PC-9 (cell line): ENCODE measurements around the gene MSLN. TPM values are rescaled to one million over a fixed set of nuclear protein-coding genes. Genes with fewer than 3 reads are reported as not detected.

Source experiments
- BruUV-seq: library from RNA; stranded (reverse); fragments of 400-500 nt; replicated peaks from 2 replicates; lab custom pipeline; 2021; lab: Mats Ljungman, UMichigan
- CTCF ChIA-PET: fragments of 300-600 bp; sonication (Branson Sonifier 250); formaldehyde crosslinking; loops from one replicate; lab custom pipeline; 2022; ENCODE audit warnings: antibody characterized with exemption; lab: Charles Lee
- POLR2A ChIA-PET: fragments of 300-600 bp; sonication (Branson Sonifier 250); formaldehyde crosslinking; loops from one replicate; lab custom pipeline; 2022; ENCODE audit warnings: antibody characterized with exemption; ENCODE audit not compliant: unreplicated experiment; lab: Charles Lee
- DNase-seq, 2 experiments: peaks; one replicate each; pipeline versions ENCODE4 v3.0.0 to v3.0.0-alpha.2; 2015 to 2022; ENCODE audit warnings: mixed read lengths in 1 of 2
- H2AFZ ChIP-seq: fragments of 200-600 bp; sonication (generic); 2 replicates; pipeline ENCODE4 v1.8.1; 2017; ENCODE audit warnings: antibody characterized with exemption
- H3F3A ChIP-seq: fragments of 200-600 bp; sonication (generic); 2 replicates; pipeline ENCODE4 v1.8.1; 2017; ENCODE audit warnings: antibody characterized with exemption, mild to moderate bottlenecking, low read depth; ENCODE audit not compliant: insufficient read depth
- H3K27ac ChIP-seq: fragments of 200-600 bp; sonication (generic); 2 replicates; pipeline ENCODE4 v1.6.1; 2016; ENCODE audit warnings: mixed run types
- H3K27me3 ChIP-seq: fragments of 200-600 bp; sonication (generic); 2 replicates; pipeline ENCODE4 v1.6.1; 2016; ENCODE audit warnings: low read depth, mixed run types; ENCODE audit not compliant: insufficient read depth
- H3K36me3 ChIP-seq: fragments of 200-600 bp; sonication (generic); 2 replicates; pipeline ENCODE4 v1.6.1; 2016; ENCODE audit warnings: low read depth, mixed run types
- H3K4me1 ChIP-seq: fragments of 200-600 bp; sonication (generic); replicated peaks from 2 replicates; pipeline ENCODE4 v1.6.1; 2016; ENCODE audit warnings: mixed run types; ENCODE audit not compliant: insufficient read depth
- H3K4me2 ChIP-seq: fragments of 200-600 bp; sonication (generic); 2 replicates; pipeline ENCODE4 v1.6.1; 2017; ENCODE audit warnings: mixed run types
- H3K4me3 ChIP-seq: fragments of 200-600 bp; sonication (generic); 2 replicates; pipeline ENCODE4 v1.6.1; 2016; ENCODE audit warnings: mixed run types
- H3K79me2 ChIP-seq: fragments of 200-600 bp; sonication (generic); 2 replicates; pipeline ENCODE4 v1.6.1; 2017; ENCODE audit warnings: low read depth, mixed run types
- H3K9me2 ChIP-seq: fragments of 200-600 bp; sonication (generic); 2 replicates; pipeline ENCODE4 v1.8.1; 2017; ENCODE audit warnings: mild to moderate bottlenecking; ENCODE audit not compliant: insufficient read depth
- H3K9me3 ChIP-seq: fragments of 200-600 bp; sonication (generic); 2 replicates; pipeline ENCODE4 v1.8.1; 2016; ENCODE audit warnings: low read depth; ENCODE audit not compliant: insufficient read depth
- H4K20me1 ChIP-seq: fragments of 200-600 bp; sonication (generic); 2 replicates; pipeline ENCODE4 v1.8.1; 2017; ENCODE audit not compliant: insufficient read depth
- CTCF ChIP-seq: fragments of 200-600 bp; sonication (generic); conservative IDR thresholded peaks from 2 replicates; pipeline ENCODE4 v1.6.1; 2017; ENCODE audit warnings: mixed run types, antibody characterized with exemption, mild to moderate bottlenecking, moderate library complexity
- EZH2 ChIP-seq: fragments of 200-600 bp; sonication (generic); IDR thresholded peaks from 2 replicates; pipeline ENCODE4 v1.8.0; 2017; ENCODE audit warnings: antibody characterized with exemption, low read depth
- intact Hi-C: fragments of 100-400 bp; cut with micrococcal nuclease; formaldehyde crosslinking; loops from one replicate; pipeline ENCODE4 v1.10.0; 2022; ENCODE audit not compliant: unreplicated experiment
- total RNA-seq: library from RNA; stranded (reverse); gene quantifications from 2 replicates; pipeline ENCODE4 v1.2.3, GENCODE V29; 2021

The MSLN gene
- total RNA-seq, 1 experiment from 2014 or later = 59.9 TPM

DNA sequence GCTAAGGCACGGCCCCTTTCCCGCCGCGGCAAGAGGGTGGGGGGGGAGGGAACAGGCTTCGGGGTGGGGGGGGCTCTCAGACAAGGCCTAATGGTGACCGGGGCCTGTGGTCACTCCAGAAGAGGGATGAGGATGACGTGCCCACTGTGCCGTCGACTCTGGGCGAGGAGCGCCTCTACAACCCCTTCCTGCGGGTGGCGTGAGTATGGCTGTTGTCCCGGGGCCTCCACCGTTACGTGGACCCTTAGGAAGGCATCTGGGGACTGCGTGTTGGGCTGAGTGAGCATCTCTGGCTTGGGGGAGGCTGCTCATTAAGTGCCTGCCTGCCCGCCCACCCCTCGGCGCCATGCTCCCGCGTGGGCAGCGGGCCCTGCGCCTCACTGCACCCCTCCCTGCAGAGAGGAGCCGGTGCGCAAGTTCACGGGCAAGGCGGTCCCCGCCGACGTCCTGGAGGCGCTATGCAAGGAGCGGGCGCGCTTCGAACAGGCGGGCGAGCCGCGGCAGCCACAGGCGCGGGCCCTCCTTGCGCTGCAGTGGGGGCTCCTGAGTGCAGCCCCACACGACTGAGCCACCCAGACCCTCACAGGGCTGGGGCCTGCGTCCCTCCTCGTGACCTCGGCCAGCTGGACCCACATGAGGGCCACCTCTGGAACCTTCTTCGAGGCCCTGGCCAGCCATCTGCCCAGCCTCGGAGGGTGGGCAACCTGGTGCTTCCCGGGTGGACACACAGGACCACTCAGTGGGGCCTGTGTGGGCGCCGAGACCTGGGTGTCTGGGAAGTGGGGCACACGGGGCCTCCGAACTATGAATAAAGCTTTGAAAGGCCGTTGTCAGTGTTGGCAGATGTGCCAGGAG is 31.4 kb upstream of the MSLN start:
- H3K4me2 ChIP-seq = peak overlapping the region; percentile 99

GRCh38 chr16:729768-730665 is 30.5 kb upstream of the MSLN start:
- Histone ChIP-seq H3K36me3 (no peaks in the 10 kb centered on the region), H3K4me3 (no peak overlapping the region), H3K4me1 (no peaks in the 10 kb centered on the region), H3K9me2 (no peaks in the 10 kb centered on the region), H3K4me2 (no peak overlapping the region), H3K9me3 (no peaks in the 10 kb centered on the region), H3K27me3 (no peaks in the 10 kb centered on the region), H4K20me1 (peaks cover 4% of the 10 kb centered on the region; the same call in 1 of the 2 replicates), H3K27ac (no peak overlapping the region), H3K79me2 (no peaks in the 10 kb centered on the region), H2AFZ (no peak overlapping the region), H3F3A (peaks cover 24% of the 10 kb centered on the region)
- POLR2A ChIA-PET = no interaction called here
- intact Hi-C loops = no loop called here
- peak in 1 of 2 experiments; percentile 19 for DNase-seq
- no TSS peak for BruUV-seq
- CTCF ChIA-PET = no interaction called here
- TF ChIP-seq CTCF (no peak), EZH2 (no peak)

More for the DNA sequence above, 31.4 kb upstream of the MSLN start:
- H3K9me2 ChIP-seq = no peaks in the 10 kb centered on the region
- H4K20me1 ChIP-seq = peaks cover 4% of the 10 kb centered on the region; the same call in 1 of the 2 replicates
- H3K9me3 ChIP-seq = no peaks in the 10 kb centered on the region
- peaks cover 25% of the 10 kb centered on the region for H3F3A ChIP-seq
- POLR2A ChIA-PET = no interaction called here
- intact Hi-C loops = loop anchor here (1.0 kb wide), 1 partner anchor 11 kb away; the partner anchor contains the start of gene CIAO3
- H2AFZ ChIP-seq = no peak overlapping the region
- TF ChIP-seq EZH2 = no peak
- no peak for TF ChIP-seq CTCF
- no peaks in the 10 kb centered on the region for H3K36me3 ChIP-seq
- no peak overlapping the region; the same call in 1 of the 2 replicates for H3K4me3 ChIP-seq
- CTCF ChIA-PET = no interaction called here
- no peaks in the 10 kb centered on the region for H3K27me3 ChIP-seq
- BruUV-seq = no TSS peak
- DNase-seq = peak in 1 of 2 experiments; percentile 29
- no peaks in the 10 kb centered on the region for H3K4me1 ChIP-seq
- H3K79me2 ChIP-seq = no peaks in the 10 kb centered on the region
- no peak overlapping the region for H3K27ac ChIP-seq
